GM23248 (cell line): ENCODE data around the gene SYT2.

Experiments used
- EZH2 ChIP-seq: fragments of 200-600 bp; sonication (generic); IDR thresholded peaks from 2 replicates; pipeline ENCODE4 v1.6.1; 2018; ENCODE audit warnings: antibody characterized with exemption, mild to moderate bottlenecking; ENCODE audit not compliant: insufficient read depth, poor library complexity, severe bottlenecking
- EZH2phosphoT487 ChIP-seq: fragments of 200-600 bp; sonication (generic); IDR thresholded peaks from 2 replicates; pipeline ENCODE4 v1.6.1; 2018; ENCODE audit warnings: antibody characterized with exemption, moderate library complexity, mild to moderate bottlenecking, low read depth; ENCODE audit not compliant: insufficient read depth

DNA sequence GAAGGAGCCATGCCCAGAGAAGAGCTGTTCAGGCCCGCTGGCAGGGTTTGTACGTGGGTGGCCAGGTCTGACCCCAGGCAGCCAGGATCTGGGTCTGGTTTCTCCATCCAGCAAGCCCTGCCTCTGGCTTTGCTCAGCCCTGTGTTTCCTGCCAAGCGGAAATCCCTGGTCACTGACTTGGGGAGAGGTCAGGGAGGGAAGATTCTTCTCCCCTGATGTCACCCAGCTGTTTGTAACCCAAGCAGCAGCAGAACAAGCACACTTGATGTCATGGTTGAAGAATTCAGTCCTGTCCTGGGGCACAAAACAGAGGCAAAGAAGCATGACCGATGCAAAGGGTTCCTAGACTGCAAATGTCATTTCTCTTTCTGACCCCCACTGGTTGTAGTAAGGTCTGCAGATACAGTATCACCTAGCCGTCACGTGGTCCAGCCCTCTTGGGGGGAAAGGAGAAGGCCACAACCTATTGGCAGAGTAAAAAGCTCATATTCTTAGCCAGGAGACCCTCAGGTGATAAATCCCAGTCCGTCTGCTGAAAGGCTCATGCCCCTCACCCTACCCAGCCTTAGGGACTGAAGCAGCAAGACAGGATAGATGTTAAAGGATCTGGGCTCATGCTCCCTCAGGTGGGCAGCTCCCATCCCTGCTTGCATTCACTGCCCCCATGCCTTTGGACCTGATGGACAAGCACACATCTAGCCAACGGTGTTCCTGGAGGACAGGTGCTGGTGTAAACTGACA lies 120.9 kb downstream of the SYT2 start:
- no peak for TF ChIP-seq EZH2
- TF ChIP-seq EZH2phosphoT487: no peak
